Measurements from ENCODE around the gene FREM3.
"Not testable (repeated sequence)": the region's sequence is repeated elsewhere in the genome, so short reads cannot be mapped to it uniquely, and the experiment has no call there.

FREM3 gene

DNA sequence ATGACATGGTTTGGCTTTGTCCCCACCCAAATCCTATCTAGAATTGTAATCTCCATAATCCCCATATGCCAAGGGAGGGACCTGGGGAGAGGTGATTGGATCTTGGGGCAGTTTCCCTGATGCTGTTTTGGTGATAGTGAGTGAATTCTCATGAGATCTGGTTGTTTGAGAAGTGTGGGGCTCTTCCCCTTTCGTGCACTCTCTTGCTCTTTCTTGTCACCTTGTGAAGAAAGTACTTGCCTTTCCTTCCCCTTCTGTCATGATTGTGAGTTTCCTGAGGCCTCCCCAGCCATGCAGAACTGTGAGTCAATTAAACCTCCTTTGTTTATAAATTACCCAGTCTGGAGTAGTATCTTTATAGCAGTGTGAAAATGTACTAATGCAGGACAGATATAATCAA, 36.4 kb upstream of the FREM3 start:
- no CpG with 5 or more reads among the region's 1 CpG for WGBS, 2 donors (ENCODE audit: extremely low coverage in 2 of 2, insufficient read length in 2 of 2, insufficient replicate concordance in 1 of 2)
- H4K8ac ChIP-seq (ENCODE audit: low read depth, low read length): no peak overlapping the region
- H3K79me1 ChIP-seq (ENCODE audit: low read depth, low read length): no peaks in the 10 kb centered on the region
- H2BK5ac ChIP-seq (ENCODE audit: low read length): no peak overlapping the region
- no peak overlapping the region for H2AK5ac ChIP-seq (ENCODE audit: low read depth, low read length)
- no peak overlapping the region for H4K91ac ChIP-seq (ENCODE audit: low read depth, low read length, poor library complexity)
- no peak overlapping the region for H2BK15ac ChIP-seq (ENCODE audit: low read length)
- no peaks in the 10 kb centered on the region for H3K36me3 ChIP-seq (replicated peaks in 1 of 2; ENCODE audit: control insufficient read depth in 2 of 2, insufficient read depth in 2 of 2, low read length in 2 of 2)
- H2BK12ac ChIP-seq (ENCODE audit: low read length): no peak overlapping the region
- H3K18ac ChIP-seq (ENCODE audit: low read length): no peak overlapping the region
- H2AFZ ChIP-seq (ENCODE audit: low read length): no peak overlapping the region
- H2BK120ac ChIP-seq (ENCODE audit: low read depth, low read length): no peak overlapping the region
- H3K14ac ChIP-seq (ENCODE audit: low read length): no peak overlapping the region
- no peaks in the 10 kb centered on the region for H3K9me3 ChIP-seq (replicated peaks in 1 of 2; ENCODE audit: control insufficient read depth in 2 of 2, insufficient read depth in 1 of 2, low read depth in 1 of 2, low read length in 2 of 2)
- no peak overlapping the region for H3K23ac ChIP-seq (ENCODE audit: low read depth, low read length, poor library complexity)
- H3K4me2 ChIP-seq (ENCODE audit: insufficient read depth, low read length, poor library complexity, severe bottlenecking): no peak overlapping the region
- H3K4ac ChIP-seq (ENCODE audit: low read length): no peak overlapping the region
- DNase-seq (ENCODE audit: low spot score): no peak
- no peak overlapping the region for H3K27ac ChIP-seq (replicated peaks; ENCODE audit: low read length)
- H3K27me3 ChIP-seq (ENCODE audit: control insufficient read depth in 3 of 3, insufficient read depth in 3 of 3, low read depth in 1 of 3, low read length in 3 of 3): no peaks in the 10 kb centered on the region
- H3K4me1 ChIP-seq (ENCODE audit: control insufficient read depth in 2 of 2, insufficient read depth in 1 of 2, low read depth in 1 of 2, low read length in 2 of 2): no peaks in the 10 kb centered on the region
- H3K9ac ChIP-seq (ENCODE audit: low read depth, low read length, poor library complexity): no peak overlapping the region
- H3K4me3 ChIP-seq (ENCODE audit: low read length in 2 of 2): no peak overlapping the region

DNA sequence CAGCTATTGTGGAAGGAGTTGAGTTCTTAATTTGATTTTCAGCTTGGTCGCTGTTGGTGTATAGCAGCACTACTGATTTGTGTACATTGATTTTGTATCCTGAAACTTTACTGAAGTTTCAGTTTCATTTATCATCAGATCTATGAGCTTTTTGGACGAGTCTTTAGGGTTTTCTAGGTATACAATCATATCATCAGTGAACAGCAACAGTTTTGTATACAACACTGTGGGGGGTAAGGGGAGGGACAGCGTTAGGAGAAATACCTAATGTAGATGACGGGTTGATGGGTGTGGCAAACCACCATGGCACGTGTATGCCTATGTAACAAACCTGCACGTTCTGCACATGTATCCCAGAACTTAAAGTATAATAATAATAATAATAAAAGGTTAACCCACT, 35.6 kb upstream of the FREM3 start:
- not testable (repeated sequence) for DNase-seq (ENCODE audit: low spot score)
- no CpG with 5 or more reads among the region's 6 CpGs for WGBS, 2 donors (ENCODE audit: extremely low coverage in 2 of 2, insufficient read length in 2 of 2, insufficient replicate concordance in 1 of 2)

DNA sequence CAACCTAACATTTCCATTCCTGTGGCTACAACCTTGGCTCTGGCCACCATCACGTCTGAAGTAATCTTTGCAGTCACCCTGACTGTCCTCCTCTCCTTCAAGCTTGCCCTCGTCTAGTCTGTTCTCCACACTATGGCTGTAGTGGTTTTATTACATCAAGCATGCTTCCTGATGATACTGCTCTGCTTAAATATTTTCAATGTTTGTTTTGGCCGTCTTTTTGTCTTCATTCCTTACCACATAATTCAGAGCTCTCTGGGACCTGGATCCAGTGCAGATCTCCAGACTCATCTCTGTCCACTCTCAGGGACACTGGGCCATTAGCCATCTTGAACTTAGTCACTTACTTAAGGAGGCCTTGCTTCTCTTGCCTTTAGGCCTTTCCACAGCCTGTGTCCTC, 27.7 kb upstream of the FREM3 start:
- Histone ChIP-seq H2AFZ (ENCODE audit: low read length) (no peak overlapping the region), H3K4ac (ENCODE audit: low read length) (no peak overlapping the region), H2AK5ac (ENCODE audit: low read depth, low read length) (no peak overlapping the region), H3K9me3 (replicated peaks in 1 of 2; ENCODE audit: control insufficient read depth in 2 of 2, insufficient read depth in 1 of 2, low read depth in 1 of 2, low read length in 2 of 2) (no peaks in the 10 kb centered on the region), H4K8ac (ENCODE audit: low read depth, low read length) (no peak overlapping the region), H3K36me3 (replicated peaks in 1 of 2; ENCODE audit: control insufficient read depth in 2 of 2, insufficient read depth in 2 of 2, low read length in 2 of 2) (no peaks in the 10 kb centered on the region), H3K14ac (ENCODE audit: low read length) (no peak overlapping the region), H3K4me3 (ENCODE audit: low read length in 2 of 2) (no peak overlapping the region), H2BK15ac (ENCODE audit: low read length) (no peak overlapping the region), H2BK5ac (ENCODE audit: low read length) (no peak overlapping the region), H3K4me1 (ENCODE audit: control insufficient read depth in 2 of 2, insufficient read depth in 1 of 2, low read depth in 1 of 2, low read length in 2 of 2) (no peaks in the 10 kb centered on the region), H4K91ac (ENCODE audit: low read depth, low read length, poor library complexity) (no peak overlapping the region), H3K79me1 (ENCODE audit: low read depth, low read length) (no peaks in the 10 kb centered on the region), H3K4me2 (ENCODE audit: insufficient read depth, low read length, poor library complexity, severe bottlenecking) (no peak overlapping the region), H3K27me3 (ENCODE audit: control insufficient read depth in 3 of 3, insufficient read depth in 3 of 3, low read depth in 1 of 3, low read length in 3 of 3) (no peaks in the 10 kb centered on the region), H3K27ac (replicated peaks; ENCODE audit: low read length) (no peak overlapping the region), H2BK12ac (ENCODE audit: low read length) (no peak overlapping the region), H3K9ac (ENCODE audit: low read depth, low read length, poor library complexity) (no peak overlapping the region), H3K23ac (ENCODE audit: low read depth, low read length, poor library complexity) (no peak overlapping the region), H3K18ac (ENCODE audit: low read length) (no peak overlapping the region), H2BK120ac (ENCODE audit: low read depth, low read length) (no peak overlapping the region)
- DNase-seq (ENCODE audit: low spot score): no peak
- no CpG with 5 or more reads among the region's 3 CpGs for WGBS, 2 donors (ENCODE audit: extremely low coverage in 2 of 2, insufficient read length in 2 of 2, insufficient replicate concordance in 1 of 2)

More for the DNA sequence above, 35.6 kb upstream of the FREM3 start:
- H3K4me2 ChIP-seq (ENCODE audit: insufficient read depth, low read length, poor library complexity, severe bottlenecking); H4K8ac ChIP-seq (ENCODE audit: low read depth, low read length); H3K79me1 ChIP-seq (ENCODE audit: low read depth, low read length); H3K4me3 ChIP-seq (ENCODE audit: low read length in 2 of 2); H3K4ac ChIP-seq (ENCODE audit: low read length); H3K27ac ChIP-seq (replicated peaks; ENCODE audit: low read length); H2AK5ac ChIP-seq (ENCODE audit: low read depth, low read length); H3K36me3 ChIP-seq (replicated peaks in 1 of 2; ENCODE audit: control insufficient read depth in 2 of 2, insufficient read depth in 2 of 2, low read length in 2 of 2); H3K18ac ChIP-seq (ENCODE audit: low read length); H2BK5ac ChIP-seq (ENCODE audit: low read length); H3K23ac ChIP-seq (ENCODE audit: low read depth, low read length, poor library complexity); H2BK15ac ChIP-seq (ENCODE audit: low read length); H2BK120ac ChIP-seq (ENCODE audit: low read depth, low read length); H2BK12ac ChIP-seq (ENCODE audit: low read length); H3K4me1 ChIP-seq (ENCODE audit: control insufficient read depth in 2 of 2, insufficient read depth in 1 of 2, low read depth in 1 of 2, low read length in 2 of 2); H2AFZ ChIP-seq (ENCODE audit: low read length); H3K9ac ChIP-seq (ENCODE audit: low read depth, low read length, poor library complexity); H3K9me3 ChIP-seq (replicated peaks in 1 of 2; ENCODE audit: control insufficient read depth in 2 of 2, insufficient read depth in 1 of 2, low read depth in 1 of 2, low read length in 2 of 2); H3K27me3 ChIP-seq (ENCODE audit: control insufficient read depth in 3 of 3, insufficient read depth in 3 of 3, low read depth in 1 of 3, low read length in 3 of 3); H4K91ac ChIP-seq (ENCODE audit: low read depth, low read length, poor library complexity); H3K14ac ChIP-seq (ENCODE audit: low read length): not testable (repeated sequence)

DNA sequence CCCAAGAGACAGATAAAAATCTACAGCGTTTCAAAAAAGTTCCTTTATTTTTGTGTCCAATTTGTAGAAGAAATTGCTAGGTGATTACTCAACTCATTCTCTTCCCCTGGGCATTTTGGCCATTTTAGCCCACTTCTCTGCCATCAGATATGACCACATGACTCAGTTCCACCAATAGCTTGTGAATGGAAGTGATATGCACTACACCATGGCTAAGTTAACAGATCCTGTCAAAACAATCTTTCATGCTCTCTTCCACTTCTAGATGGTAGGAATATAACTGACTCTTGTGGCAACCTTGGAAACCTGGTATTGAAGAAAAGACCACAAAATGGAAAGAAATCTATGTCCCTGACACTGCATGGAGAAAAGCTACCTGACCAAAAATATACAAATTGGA, 26.2 kb upstream of the FREM3 start:
- no peak overlapping the region for H2BK12ac ChIP-seq (ENCODE audit: low read length)
- no peak overlapping the region for H2AK5ac ChIP-seq (ENCODE audit: low read depth, low read length)
- H4K8ac ChIP-seq (ENCODE audit: low read depth, low read length): no peak overlapping the region
- DNase-seq (ENCODE audit: low spot score): no peak
- H3K18ac ChIP-seq (ENCODE audit: low read length): no peak overlapping the region
- no peak overlapping the region for H2BK120ac ChIP-seq (ENCODE audit: low read depth, low read length)
- no peak overlapping the region for H4K91ac ChIP-seq (ENCODE audit: low read depth, low read length, poor library complexity)
- H3K4ac ChIP-seq (ENCODE audit: low read length): no peak overlapping the region
- H3K23ac ChIP-seq (ENCODE audit: low read depth, low read length, poor library complexity): no peak overlapping the region
- WGBS, 2 donors (ENCODE audit: extremely low coverage in 2 of 2, insufficient read length in 2 of 2, insufficient replicate concordance in 1 of 2): no CpG with 5 or more reads among the region's 1 CpG
- H3K9ac ChIP-seq (ENCODE audit: low read depth, low read length, poor library complexity): no peak overlapping the region
- no peaks in the 10 kb centered on the region for H3K27me3 ChIP-seq (ENCODE audit: control insufficient read depth in 3 of 3, insufficient read depth in 3 of 3, low read depth in 1 of 3, low read length in 3 of 3)
- no peak overlapping the region for H2BK5ac ChIP-seq (ENCODE audit: low read length)
- H3K27ac ChIP-seq (replicated peaks; ENCODE audit: low read length): no peak overlapping the region
- no peak overlapping the region for H2AFZ ChIP-seq (ENCODE audit: low read length)
- no peaks in the 10 kb centered on the region for H3K4me1 ChIP-seq (ENCODE audit: control insufficient read depth in 2 of 2, insufficient read depth in 1 of 2, low read depth in 1 of 2, low read length in 2 of 2)
- H3K14ac ChIP-seq (ENCODE audit: low read length): no peak overlapping the region
- no peak overlapping the region for H3K4me2 ChIP-seq (ENCODE audit: insufficient read depth, low read length, poor library complexity, severe bottlenecking)
- H3K79me1 ChIP-seq (ENCODE audit: low read depth, low read length): no peaks in the 10 kb centered on the region
- no peaks in the 10 kb centered on the region for H3K36me3 ChIP-seq (replicated peaks in 1 of 2; ENCODE audit: control insufficient read depth in 2 of 2, insufficient read depth in 2 of 2, low read length in 2 of 2)
- H3K9me3 ChIP-seq (replicated peaks in 1 of 2; ENCODE audit: control insufficient read depth in 2 of 2, insufficient read depth in 1 of 2, low read depth in 1 of 2, low read length in 2 of 2): no peaks in the 10 kb centered on the region
- no peak overlapping the region for H3K4me3 ChIP-seq (ENCODE audit: low read length in 2 of 2)
- no peak overlapping the region for H2BK15ac ChIP-seq (ENCODE audit: low read length)

Data from neuronal stem cell (in vitro differentiated cells).